Measurements from ENCODE around the gene GINS3.

GINS3 gene

GRCh38 chr16:58352690-58353089 lies 39.6 kb upstream of the GINS3 start:
- H3K36me3 ChIP-seq: no peaks in the 10 kb centered on the region
- H3K4me3 ChIP-seq (ENCODE audit: low read depth in 1 of 2, low read length in 1 of 2): no peak overlapping the region
- no peak for TF ChIP-seq CTCF (IDR thresholded peaks at IDR 0.05)
- H3K27ac ChIP-seq: no peak overlapping the region
- H3K9me3 ChIP-seq: no peaks in the 10 kb centered on the region
- H3K4me1 ChIP-seq (ENCODE audit: control insufficient read depth in 1 of 2, insufficient read depth in 1 of 2, low read depth in 1 of 2, low read length in 1 of 2): no peaks in the 10 kb centered on the region
- peaks cover 60% of the 10 kb centered on the region for H3K27me3 ChIP-seq

- no peak overlapping the region for H3K4me3 ChIP-seq (ENCODE audit: low read depth in 1 of 2, low read length in 1 of 2)
- no peaks in the 10 kb centered on the region for H3K9me3 ChIP-seq
- peaks cover 17% of the 10 kb centered on the region for H3K27me3 ChIP-seq
- H3K27ac ChIP-seq: no peak overlapping the region
- TF ChIP-seq CTCF (IDR thresholded peaks at IDR 0.05): no peak
- H3K4me1 ChIP-seq (ENCODE audit: control insufficient read depth in 1 of 2, insufficient read depth in 1 of 2, low read depth in 1 of 2, low read length in 1 of 2): no peaks in the 10 kb centered on the region
- no peaks in the 10 kb centered on the region for H3K36me3 ChIP-seq
Observed at GRCh38 chr16:58360041-58360634, 32.1 kb upstream of the GINS3 start.

- Histone ChIP-seq H3K4me3 (ENCODE audit: low read depth in 1 of 2, low read length in 1 of 2) (no peak overlapping the region), H3K27me3 (peaks cover 24% of the 10 kb centered on the region)
- no peak for TF ChIP-seq CTCF (IDR thresholded peaks at IDR 0.05)
Observed at GRCh38 chr16:58361726-58362125, 30.5 kb upstream of the GINS3 start.

GRCh38 chr16:58363746-58364393 lies 28.4 kb upstream of the GINS3 start:
- TF ChIP-seq CTCF (IDR thresholded peaks at IDR 0.05): no peak
- Histone ChIP-seq H3K4me3 (ENCODE audit: low read depth in 1 of 2, low read length in 1 of 2) (no peak overlapping the region), H3K27ac (no peak overlapping the region), H3K9me3 (no peaks in the 10 kb centered on the region), H3K36me3 (no peaks in the 10 kb centered on the region), H3K27me3 (peaks cover 45% of the 10 kb centered on the region), H3K4me1 (ENCODE audit: control insufficient read depth in 1 of 2, insufficient read depth in 1 of 2, low read depth in 1 of 2, low read length in 1 of 2) (no peaks in the 10 kb centered on the region)

More at GRCh38 chr16:58361726-58362125, 30.5 kb upstream of the GINS3 start:
- H3K36me3 ChIP-seq: no peaks in the 10 kb centered on the region
- no peaks in the 10 kb centered on the region for H3K9me3 ChIP-seq
- no peaks in the 10 kb centered on the region for H3K4me1 ChIP-seq (ENCODE audit: control insufficient read depth in 1 of 2, insufficient read depth in 1 of 2, low read depth in 1 of 2, low read length in 1 of 2)
- no peak overlapping the region for H3K27ac ChIP-seq

GRCh38 chr16:58365623-58366022 lies 26.6 kb upstream of the GINS3 start:
- Histone ChIP-seq H3K4me3 (ENCODE audit: low read depth in 1 of 2, low read length in 1 of 2) (no peak overlapping the region), H3K27ac (no peak overlapping the region), H3K36me3 (no peaks in the 10 kb centered on the region), H3K9me3 (no peaks in the 10 kb centered on the region), H3K27me3 (peaks cover 61% of the 10 kb centered on the region), H3K4me1 (ENCODE audit: control insufficient read depth in 1 of 2, insufficient read depth in 1 of 2, low read depth in 1 of 2, low read length in 1 of 2) (no peaks in the 10 kb centered on the region)
- no peak for TF ChIP-seq CTCF (IDR thresholded peaks at IDR 0.05)
